Chondrocyte (in vitro differentiated cells): ENCODE measurements around the gene AKAP13. TPM values are rescaled to one million over a fixed set of nuclear protein-coding genes. Genes with fewer than 3 reads are reported as not detected.

Experiments used
- DNase-seq: peaks from one replicate; pipeline ENCODE4 v3.0.0; 2021; ENCODE audit warnings: mixed read lengths, low spot score
- H3K27ac Mint-ChIP-seq: one replicate; pipeline ENCODE4 v1.8.0; 2021; ENCODE audit warnings: mild to moderate bottlenecking, moderate library complexity, mixed read lengths; ENCODE audit not compliant: unreplicated experiment
- H3K27me3 Mint-ChIP-seq: 2 replicates; pipeline ENCODE4 v1.8.0; 2021; ENCODE audit warnings: low read depth, mixed read lengths
- H3K36me3 Mint-ChIP-seq: 2 replicates; pipeline ENCODE4 v1.8.0; 2021; ENCODE audit warnings: low read depth, mixed read lengths
- H3K4me1 Mint-ChIP-seq: 2 replicates; pipeline ENCODE4 v1.8.0; 2021; ENCODE audit warnings: low read depth, mild to moderate bottlenecking, mixed read lengths
- H3K4me3 Mint-ChIP-seq: one replicate; pipeline ENCODE4 v1.8.0; 2021; ENCODE audit warnings: mild to moderate bottlenecking, moderate library complexity, mixed read lengths; ENCODE audit not compliant: unreplicated experiment
- H3K9me3 Mint-ChIP-seq: 2 replicates; pipeline ENCODE4 v1.8.0; 2021; ENCODE audit warnings: low read depth, mixed read lengths
- total RNA-seq: library from RNA; stranded (reverse); gene quantifications from 3 replicates; pipeline ENCODE4 v1.2.1, GENCODE V29; 2021
- TF ChIP-seq, protein P1 (sequence below): fragments of 200-600 bp; sonication (generic); IDR thresholded peaks from 2 replicates; pipeline ENCODE4 v1.5.0; 2021; ENCODE audit warnings: antibody characterized with exemption, mild to moderate bottlenecking, moderate library complexity

Gene AKAP13
- total RNA-seq, 1 donor from 2014 or later = 80.6 TPM

DNA sequence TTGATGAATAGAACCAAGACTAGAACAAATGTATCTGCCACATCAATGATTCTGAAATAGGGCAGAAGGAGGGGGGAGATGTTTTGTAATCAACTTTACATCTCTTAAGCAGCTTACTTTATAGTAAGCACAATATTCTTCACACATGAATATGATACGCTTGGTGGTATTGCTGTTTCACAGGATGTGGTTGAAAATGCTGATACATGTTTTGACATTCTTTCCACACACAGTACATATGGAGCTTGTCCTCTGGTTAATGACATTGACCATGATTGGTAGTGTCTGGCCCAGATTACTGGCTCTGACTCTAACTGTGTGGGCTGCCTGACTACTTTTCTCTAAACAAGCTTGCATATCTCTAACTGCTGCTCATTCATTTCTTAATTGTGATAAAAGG, 245.5 kb downstream of the AKAP13 start:
- no peaks in the 10 kb centered on the region for H3K9me3 Mint-ChIP-seq
- peak overlapping the region; percentile 9 for H3K27ac Mint-ChIP-seq
- H3K36me3 Mint-ChIP-seq = peaks cover 1% of the 10 kb centered on the region
- H3K27me3 Mint-ChIP-seq = no peaks in the 10 kb centered on the region
- no peak for DNase-seq
- TF ChIP-seq, protein P1, sequence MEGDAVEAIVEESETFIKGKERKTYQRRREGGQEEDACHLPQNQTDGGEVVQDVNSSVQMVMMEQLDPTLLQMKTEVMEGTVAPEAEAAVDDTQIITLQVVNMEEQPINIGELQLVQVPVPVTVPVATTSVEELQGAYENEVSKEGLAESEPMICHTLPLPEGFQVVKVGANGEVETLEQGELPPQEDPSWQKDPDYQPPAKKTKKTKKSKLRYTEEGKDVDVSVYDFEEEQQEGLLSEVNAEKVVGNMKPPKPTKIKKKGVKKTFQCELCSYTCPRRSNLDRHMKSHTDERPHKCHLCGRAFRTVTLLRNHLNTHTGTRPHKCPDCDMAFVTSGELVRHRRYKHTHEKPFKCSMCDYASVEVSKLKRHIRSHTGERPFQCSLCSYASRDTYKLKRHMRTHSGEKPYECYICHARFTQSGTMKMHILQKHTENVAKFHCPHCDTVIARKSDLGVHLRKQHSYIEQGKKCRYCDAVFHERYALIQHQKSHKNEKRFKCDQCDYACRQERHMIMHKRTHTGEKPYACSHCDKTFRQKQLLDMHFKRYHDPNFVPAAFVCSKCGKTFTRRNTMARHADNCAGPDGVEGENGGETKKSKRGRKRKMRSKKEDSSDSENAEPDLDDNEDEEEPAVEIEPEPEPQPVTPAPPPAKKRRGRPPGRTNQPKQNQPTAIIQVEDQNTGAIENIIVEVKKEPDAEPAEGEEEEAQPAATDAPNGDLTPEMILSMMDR = no peak
- peaks cover 10% of the 10 kb centered on the region for H3K4me1 Mint-ChIP-seq
- no peak overlapping the region for H3K4me3 Mint-ChIP-seq

DNA sequence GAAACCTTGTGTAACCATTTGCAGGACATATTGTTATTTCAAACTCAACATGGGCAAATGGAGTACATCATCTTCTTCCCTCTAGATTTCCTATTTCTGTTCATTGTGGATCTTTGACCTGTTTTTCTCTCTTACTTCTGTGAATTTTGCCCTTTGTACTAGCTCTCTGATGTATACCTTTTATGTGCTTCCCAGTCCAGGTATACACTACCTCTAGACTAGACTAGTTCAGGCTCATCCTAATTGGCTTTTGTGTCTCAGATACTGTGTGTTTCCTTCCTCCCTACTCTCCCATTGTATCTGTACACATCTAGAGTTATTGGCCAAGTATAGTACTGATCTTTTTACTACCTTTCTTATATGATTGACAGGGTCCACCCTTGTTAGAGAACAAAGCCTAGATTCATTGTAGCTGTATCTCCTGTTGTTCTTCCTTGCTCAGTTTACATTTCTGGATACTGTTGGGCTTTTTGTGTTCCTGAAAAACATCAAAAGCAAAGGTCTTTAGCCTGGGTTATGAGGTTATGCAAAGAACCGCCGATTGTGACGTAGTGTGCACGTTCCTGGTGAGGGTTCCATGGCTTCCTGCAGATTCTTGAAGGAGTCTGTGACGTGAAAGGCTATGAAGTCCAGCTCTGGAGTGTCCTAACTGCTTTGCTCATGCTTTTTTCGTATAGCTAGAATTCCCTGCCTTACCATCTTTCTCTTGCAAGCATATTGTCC, 247.0 kb downstream of the AKAP13 start:
- DNase-seq = no peak
- Mint-ChIP-seq H3K36me3 (peaks cover 1% of the 10 kb centered on the region), H3K27me3 (no peaks in the 10 kb centered on the region), H3K4me1 (peaks cover 12% of the 10 kb centered on the region), H3K4me3 (no peak overlapping the region), H3K9me3 (no peaks in the 10 kb centered on the region), H3K27ac (no peak overlapping the region)
- TF ChIP-seq, protein P1 = no peak

DNA sequence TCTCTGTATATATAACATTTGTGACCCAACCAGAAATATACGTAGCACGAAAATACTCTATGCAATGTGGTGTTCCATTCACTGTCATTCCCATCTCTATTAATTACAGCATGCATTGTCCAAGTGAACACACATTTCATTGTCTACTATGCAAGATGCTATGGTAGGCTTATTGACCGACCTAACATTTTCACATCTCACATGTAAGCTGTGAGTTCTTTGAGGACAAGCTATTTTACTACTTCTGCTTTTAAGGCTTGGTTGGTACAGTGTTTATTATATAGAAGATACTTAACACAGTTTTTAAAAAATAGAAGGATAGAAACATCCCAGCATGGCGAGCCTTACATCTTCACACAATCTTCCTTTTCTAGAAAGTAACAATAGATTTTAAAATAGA, 249.9 kb downstream of the AKAP13 start:
- H3K9me3 Mint-ChIP-seq = no peaks in the 10 kb centered on the region
- H3K27me3 Mint-ChIP-seq = no peaks in the 10 kb centered on the region
- DNase-seq = no peak
- peaks cover 1% of the 10 kb centered on the region for H3K36me3 Mint-ChIP-seq
- H3K4me3 Mint-ChIP-seq = no peak overlapping the region
- TF ChIP-seq, protein P1 = no peak
- peaks cover 12% of the 10 kb centered on the region for H3K4me1 Mint-ChIP-seq
- no peak overlapping the region for H3K27ac Mint-ChIP-seq

DNA sequence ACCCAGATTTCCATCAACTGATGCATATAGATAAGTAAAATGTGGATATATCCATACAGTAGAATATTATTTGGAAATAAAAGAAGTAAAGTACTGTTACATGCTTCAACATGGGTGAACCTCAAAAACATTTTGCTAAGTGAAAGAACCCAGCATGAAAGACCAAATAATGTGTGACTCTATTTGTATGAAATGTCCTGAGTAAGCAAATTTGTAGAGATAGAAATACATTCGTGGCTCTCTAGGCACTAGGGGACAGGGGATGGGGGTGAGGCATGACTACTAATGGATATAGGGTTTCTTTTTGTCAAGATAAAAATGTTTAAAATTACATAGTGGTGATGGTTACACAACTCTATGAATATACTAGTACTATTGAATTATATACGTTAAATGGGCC, 250.6 kb downstream of the AKAP13 start:
- Mint-ChIP-seq H3K27me3 (no peaks in the 10 kb centered on the region), H3K4me1 (peaks cover 12% of the 10 kb centered on the region), H3K27ac (no peak overlapping the region), H3K36me3 (peaks cover 1% of the 10 kb centered on the region), H3K4me3 (no peak overlapping the region), H3K9me3 (no peaks in the 10 kb centered on the region)
- no peak for DNase-seq
- TF ChIP-seq, protein P1 = no peak

DNA sequence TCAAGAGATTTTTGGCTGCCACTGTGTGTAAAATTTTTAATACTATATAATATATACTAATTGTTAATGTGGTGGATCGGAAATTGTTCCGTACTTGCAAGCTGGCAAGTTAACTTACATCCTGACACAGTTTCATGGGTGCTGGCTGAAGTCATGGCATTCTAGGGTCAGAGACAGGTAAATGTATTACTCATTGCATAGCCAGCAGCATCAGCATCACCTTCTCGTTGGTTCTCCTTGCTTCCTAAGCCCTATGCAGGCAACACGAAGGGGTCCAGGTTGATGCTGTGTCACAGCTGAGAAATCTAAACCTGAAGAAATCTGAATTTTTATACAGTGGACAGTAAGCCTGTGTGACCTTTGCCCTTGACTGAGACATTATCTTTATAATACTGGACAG, 251.6 kb downstream of the AKAP13 start:
- no peak for DNase-seq
- Mint-ChIP-seq H3K27ac (no peak overlapping the region), H3K4me1 (peaks cover 15% of the 10 kb centered on the region), H3K4me3 (no peak overlapping the region), H3K27me3 (no peaks in the 10 kb centered on the region), H3K36me3 (no peaks in the 10 kb centered on the region), H3K9me3 (peaks cover 2% of the 10 kb centered on the region)
- TF ChIP-seq, protein P1 = no peak
